ENCODE measurements around the gene POLR2L. TPM values are rescaled to one million over a fixed set of nuclear protein-coding genes. Genes with fewer than 3 reads are reported as not detected.

Gene POLR2L
- total and polyA plus RNA-seq, 2 of the 13 experiments (the other 11 are each of a cell fraction or from before 2014, with no cell fraction given): 104 to 114 TPM

- no peak for TF ChIP-seq IKZF4 (CRISPR knock-in tag; IDR thresholded peaks at IDR 0.05; ENCODE audit: borderline replicate concordance, low read depth, not compliant biosample characterization)
- TF ChIP-seq NCOA5 (CRISPR knock-in tag; IDR thresholded peaks at IDR 0.05): no peak
- TF ChIP-seq KDM5A (IDR thresholded peaks at IDR 0.05; ENCODE audit: borderline replicate concordance, low read length): no peak
- no peak for TF ChIP-seq TBX3 (IDR thresholded peaks at IDR 0.05; ENCODE audit: borderline replicate concordance)
- TF ChIP-seq SSRP1 (CRISPR knock-in tag; IDR thresholded peaks at IDR 0.05): no peak
- TF ChIP-seq ZNF343 (CRISPR knock-in tag; IDR thresholded peaks at IDR 0.05): no peak
- no peak for TF ChIP-seq PAXIP1 (CRISPR knock-in tag; conservative IDR thresholded peaks at IDR 0.05)
- TF ChIP-seq MZF1 (CRISPR knock-in tag; IDR thresholded peaks at IDR 0.05; ENCODE audit: borderline replicate concordance): no peak
- TF ChIP-seq ZFP1 (CRISPR knock-in tag; IDR thresholded peaks at IDR 0.05): no peak
Observed at GRCh38 chr11:853682-854448, 11.5 kb upstream of the POLR2L start (continued).

GRCh38 chr11:852762-853161, 10.4 kb upstream of the POLR2L start:
- FAIRE-seq (no peak), DNase-seq (ENCODE audit: low spot score) (no peak), ATAC-seq (no peak)
- intact Hi-C loops (cut with micrococcal nuclease; ENCODE audit: unreplicated experiment) (no loop called here), in situ Hi-C loops (cut with HindIII; ENCODE audit: extremely low pct_ligation_motif_present, low pct_unique_long_range_greater_than_20kb) (no loop called here)
- BruUV-seq (replicated peaks): no TSS peak
- CTCF ChIA-PET (ENCODE audit: low intra/inter-chr PET ratio, low total read pairs): no interaction called here
- H3K27me3 ChIP-seq (ENCODE audit: control insufficient read depth in 1 of 2, insufficient read depth in 2 of 2, low read length in 2 of 2): no peaks in the 10 kb centered on the region
- POLR2A ChIA-PET: no interaction called here
- no peaks in the 10 kb centered on the region; a peak in 2 of 5 replicates for H3K36me3 ChIP-seq (replicated peaks in 1 of 2; ENCODE audit: control insufficient read depth in 1 of 2, insufficient read depth in 2 of 2, low read length in 2 of 2)
- no peaks in the 10 kb centered on the region for H3K79me2 ChIP-seq (ENCODE audit: insufficient read depth, low read length)
- H4K20me1 ChIP-seq (ENCODE audit: insufficient read depth, low read length): no peaks in the 10 kb centered on the region; the same call in 1 of the 2 replicates
- no peak overlapping the region for H3K4me3 ChIP-seq (replicated peaks in 1 of 3; ENCODE audit: insufficient read depth in 1 of 3, low read depth in 2 of 3, low read length in 3 of 3)
- no peaks in the 10 kb centered on the region for H3K9me3 ChIP-seq (ENCODE audit: low read length)
- H3K9ac ChIP-seq (ENCODE audit: insufficient read depth, low read depth, low read length): no peak overlapping the region
- no peak overlapping the region for H3K4me2 ChIP-seq (ENCODE audit: low read depth, low read length)
- H2AFZ ChIP-seq (ENCODE audit: low read length): no peak overlapping the region
- H3K4me1 ChIP-seq (ENCODE audit: insufficient read depth, low read length): no peaks in the 10 kb centered on the region
- 93% methylated on average over 9 of the region's 15 CpGs for WGBS (ENCODE audit: low lambda C conversion rate)
- H3K27ac ChIP-seq (ENCODE audit: extremely low read length, insufficient read depth, low read length): no peak overlapping the region
- TF ChIP-seq GATAD2A (CRISPR knock-in tag; IDR thresholded peaks at IDR 0.05) (no peak), ZNF788 (CRISPR knock-in tag; IDR thresholded peaks at IDR 0.05; ENCODE audit: borderline replicate concordance) (no peak), ZFP36L2 (CRISPR knock-in tag; IDR thresholded peaks at IDR 0.05) (no peak), ZNF691 (CRISPR knock-in tag; IDR thresholded peaks at IDR 0.05; ENCODE audit: borderline replicate concordance, low read depth) (no peak), AGO2 (optimal IDR thresholded peaks at IDR 0.05; ENCODE audit: low read depth, low read length) (peak; percentile 37), GTF2F1 (IDR thresholded peaks at IDR 0.05; ENCODE audit: low read length) (no peak)
